ENCODE data around the gene CDK5RAP2.

CDK5RAP2 gene

DNA sequence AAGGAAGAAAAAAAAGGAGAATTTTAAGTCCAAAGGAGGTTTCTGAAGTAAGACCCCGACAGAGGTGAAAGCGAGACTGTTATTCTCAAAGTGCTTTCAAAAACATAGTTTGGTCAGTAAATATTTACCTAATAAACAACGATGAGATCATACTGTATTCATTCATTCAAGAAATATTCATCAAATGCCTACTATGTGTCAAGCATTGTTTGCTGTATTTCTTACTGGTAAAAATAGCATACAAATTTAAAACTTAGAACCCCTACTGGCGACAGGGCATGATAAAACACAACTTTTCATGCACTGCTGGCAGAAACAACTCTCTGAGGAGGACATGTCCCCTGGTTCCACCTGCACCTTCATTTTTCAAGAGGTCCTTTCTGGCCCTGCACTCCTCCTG is 190.7 kb downstream of the CDK5RAP2 start:
- DNase-seq (ENCODE audit: low read depth): no peak
- no peak for TF ChIP-seq MYC (IDR thresholded peaks at IDR 0.05; ENCODE audit: low read depth, low read length)
- TF ChIP-seq, protein P1, sequence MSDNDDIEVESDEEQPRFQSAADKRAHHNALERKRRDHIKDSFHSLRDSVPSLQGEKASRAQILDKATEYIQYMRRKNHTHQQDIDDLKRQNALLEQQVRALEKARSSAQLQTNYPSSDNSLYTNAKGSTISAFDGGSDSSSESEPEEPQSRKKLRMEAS (IDR thresholded peaks at IDR 0.05; ENCODE audit: low read depth, low read length): no peak
- TF ChIP-seq POLR2A (IDR thresholded peaks at IDR 0.05; ENCODE audit: extremely low read depth, insufficient read length): no peak
- TF ChIP-seq, protein P2, sequence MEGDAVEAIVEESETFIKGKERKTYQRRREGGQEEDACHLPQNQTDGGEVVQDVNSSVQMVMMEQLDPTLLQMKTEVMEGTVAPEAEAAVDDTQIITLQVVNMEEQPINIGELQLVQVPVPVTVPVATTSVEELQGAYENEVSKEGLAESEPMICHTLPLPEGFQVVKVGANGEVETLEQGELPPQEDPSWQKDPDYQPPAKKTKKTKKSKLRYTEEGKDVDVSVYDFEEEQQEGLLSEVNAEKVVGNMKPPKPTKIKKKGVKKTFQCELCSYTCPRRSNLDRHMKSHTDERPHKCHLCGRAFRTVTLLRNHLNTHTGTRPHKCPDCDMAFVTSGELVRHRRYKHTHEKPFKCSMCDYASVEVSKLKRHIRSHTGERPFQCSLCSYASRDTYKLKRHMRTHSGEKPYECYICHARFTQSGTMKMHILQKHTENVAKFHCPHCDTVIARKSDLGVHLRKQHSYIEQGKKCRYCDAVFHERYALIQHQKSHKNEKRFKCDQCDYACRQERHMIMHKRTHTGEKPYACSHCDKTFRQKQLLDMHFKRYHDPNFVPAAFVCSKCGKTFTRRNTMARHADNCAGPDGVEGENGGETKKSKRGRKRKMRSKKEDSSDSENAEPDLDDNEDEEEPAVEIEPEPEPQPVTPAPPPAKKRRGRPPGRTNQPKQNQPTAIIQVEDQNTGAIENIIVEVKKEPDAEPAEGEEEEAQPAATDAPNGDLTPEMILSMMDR (IDR thresholded peaks at IDR 0.05; ENCODE audit: low read depth, low read length): no peak
- no peak overlapping the region for H3K4me3 ChIP-seq (ENCODE audit: low read depth, low read length)

DNA sequence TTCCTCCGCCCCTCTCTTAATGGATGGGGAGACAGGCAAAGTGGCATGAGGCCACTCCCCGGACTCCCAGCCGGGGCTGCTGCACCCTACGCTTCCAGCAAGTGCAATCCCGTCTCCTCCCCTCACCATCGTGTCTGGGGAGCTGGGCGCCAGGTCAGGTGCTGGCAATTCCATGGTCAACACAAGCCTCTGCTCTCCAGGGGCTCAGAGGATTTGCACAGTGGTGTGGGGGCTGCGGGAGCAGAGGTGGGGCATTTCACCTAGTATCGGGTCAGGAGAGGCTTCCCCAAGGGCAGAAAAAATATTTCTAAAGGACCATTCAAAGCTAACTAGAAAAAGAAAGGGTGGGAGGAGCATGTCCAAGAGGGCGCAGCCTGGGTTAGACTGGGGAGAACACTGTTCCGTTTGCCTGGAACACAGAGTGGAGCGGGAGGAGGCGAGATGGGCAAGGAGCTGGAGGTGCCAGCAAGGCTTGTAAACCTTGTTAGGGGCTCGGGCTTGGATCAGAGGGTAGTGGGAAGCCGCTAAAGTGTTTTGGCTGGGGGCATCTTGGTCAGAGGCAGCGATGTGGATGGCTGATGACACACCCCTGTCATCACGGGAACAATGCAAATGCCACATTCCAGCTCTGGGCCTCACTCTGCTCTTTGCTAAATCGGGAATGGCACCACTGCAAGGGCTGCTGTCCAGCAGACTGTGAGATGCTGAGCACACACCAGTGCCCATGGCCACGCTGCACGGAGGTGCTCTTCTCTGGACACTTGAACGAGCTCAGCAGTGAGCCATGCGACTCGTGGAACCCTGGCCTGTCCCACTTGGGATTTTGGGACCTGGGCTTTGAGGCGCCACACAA is 191.7 kb downstream of the CDK5RAP2 start:
- H3K4me3 ChIP-seq (ENCODE audit: low read depth, low read length): no peak overlapping the region
- TF ChIP-seq, protein P2 (IDR thresholded peaks at IDR 0.05; ENCODE audit: low read depth, low read length): no peak
- TF ChIP-seq MYC (IDR thresholded peaks at IDR 0.05; ENCODE audit: low read depth, low read length) (no peak), POLR2A (IDR thresholded peaks at IDR 0.05; ENCODE audit: extremely low read depth, insufficient read length) (no peak)
- TF ChIP-seq, protein P1 (IDR thresholded peaks at IDR 0.05; ENCODE audit: low read depth, low read length): no peak
- DNase-seq (ENCODE audit: low read depth): no peak

DNA sequence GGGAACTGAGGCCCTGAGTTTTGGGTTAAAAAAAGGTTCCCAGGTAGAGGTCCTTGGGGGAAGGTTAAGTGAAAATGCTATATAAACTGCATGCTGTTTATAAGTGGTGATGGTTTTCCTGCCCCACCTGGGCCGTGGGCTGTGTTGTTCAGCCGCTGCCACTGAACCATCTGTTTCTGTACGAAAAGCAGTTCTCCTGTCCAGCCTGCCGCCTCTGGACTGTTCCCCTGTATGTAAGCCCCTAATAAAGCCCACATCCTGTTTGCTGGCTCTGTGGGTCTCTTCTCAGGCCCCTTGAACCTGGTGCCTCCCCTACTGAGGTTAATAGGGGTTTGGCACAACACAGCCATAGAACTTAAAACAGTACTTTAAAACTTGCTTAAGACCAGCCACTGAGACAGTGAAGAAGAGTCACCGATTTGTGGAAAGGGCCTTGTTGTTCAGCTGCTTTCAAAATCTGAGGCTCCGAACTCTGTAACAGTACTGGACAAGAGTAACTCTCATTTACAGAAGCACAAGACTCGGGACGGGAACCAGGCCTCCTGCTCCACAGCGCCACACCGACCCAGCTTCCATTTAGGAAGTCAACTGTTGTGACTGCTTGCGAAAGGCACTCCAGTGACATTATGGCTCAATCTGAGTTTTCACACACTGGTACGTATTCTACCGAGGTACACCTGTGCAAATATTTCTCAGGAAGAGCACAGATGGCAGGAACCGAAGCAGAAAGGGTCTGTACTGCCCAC is 192.5 kb downstream of the CDK5RAP2 start:
- no peak for DNase-seq (ENCODE audit: low read depth)
- TF ChIP-seq MYC (IDR thresholded peaks at IDR 0.05; ENCODE audit: low read depth, low read length) (no peak), POLR2A (IDR thresholded peaks at IDR 0.05; ENCODE audit: extremely low read depth, insufficient read length) (no peak)
- TF ChIP-seq, protein P2 (IDR thresholded peaks at IDR 0.05; ENCODE audit: low read depth, low read length): no peak
- TF ChIP-seq, protein P1 (IDR thresholded peaks at IDR 0.05; ENCODE audit: low read depth, low read length): no peak
- H3K4me3 ChIP-seq (ENCODE audit: low read depth, low read length): no peak overlapping the region

DNA sequence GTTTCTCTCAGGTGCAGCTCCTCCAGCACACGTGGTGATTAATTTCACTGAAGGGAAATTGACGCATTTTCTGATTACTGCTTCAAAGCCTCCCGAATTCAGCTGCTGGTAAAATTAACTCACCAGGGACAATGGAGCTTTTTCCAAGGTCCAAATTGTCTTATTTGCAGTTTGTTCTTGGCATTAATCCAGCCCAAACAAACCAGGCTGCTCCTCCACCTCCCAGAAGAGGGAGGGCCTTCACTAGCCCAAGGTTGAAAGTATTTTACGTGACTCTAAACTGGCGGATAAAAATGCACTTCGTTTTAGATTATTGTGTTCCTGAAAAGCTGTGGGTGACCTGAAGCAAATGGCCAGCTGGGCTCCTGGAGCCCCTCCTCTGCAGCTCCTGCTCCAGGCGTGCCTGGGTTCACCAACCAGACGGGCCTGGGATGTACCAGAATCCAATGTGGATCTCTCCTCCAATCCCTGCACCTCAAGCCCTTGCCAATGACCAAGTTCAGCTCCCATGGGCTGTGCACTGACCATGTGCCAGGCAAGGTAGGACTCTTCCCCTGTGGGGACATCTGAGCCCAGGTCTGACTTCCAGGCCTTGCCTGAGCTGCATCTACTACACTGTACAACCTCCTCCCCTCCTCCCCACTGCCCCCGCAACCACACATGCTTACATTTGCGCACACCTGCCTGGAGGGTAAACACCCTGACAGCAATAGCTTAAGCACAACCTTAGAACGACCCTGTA is 193.4 kb downstream of the CDK5RAP2 start:
- DNase-seq (ENCODE audit: low read depth): no peak
- no peak for TF ChIP-seq POLR2A (IDR thresholded peaks at IDR 0.05; ENCODE audit: extremely low read depth, insufficient read length)
- TF ChIP-seq, protein P2 (IDR thresholded peaks at IDR 0.05; ENCODE audit: low read depth, low read length): no peak
- TF ChIP-seq MYC (IDR thresholded peaks at IDR 0.05; ENCODE audit: low read depth, low read length): no peak
- TF ChIP-seq, protein P1 (IDR thresholded peaks at IDR 0.05; ENCODE audit: low read depth, low read length): no peak
- no peak overlapping the region for H3K4me3 ChIP-seq (ENCODE audit: low read depth, low read length)

DNA sequence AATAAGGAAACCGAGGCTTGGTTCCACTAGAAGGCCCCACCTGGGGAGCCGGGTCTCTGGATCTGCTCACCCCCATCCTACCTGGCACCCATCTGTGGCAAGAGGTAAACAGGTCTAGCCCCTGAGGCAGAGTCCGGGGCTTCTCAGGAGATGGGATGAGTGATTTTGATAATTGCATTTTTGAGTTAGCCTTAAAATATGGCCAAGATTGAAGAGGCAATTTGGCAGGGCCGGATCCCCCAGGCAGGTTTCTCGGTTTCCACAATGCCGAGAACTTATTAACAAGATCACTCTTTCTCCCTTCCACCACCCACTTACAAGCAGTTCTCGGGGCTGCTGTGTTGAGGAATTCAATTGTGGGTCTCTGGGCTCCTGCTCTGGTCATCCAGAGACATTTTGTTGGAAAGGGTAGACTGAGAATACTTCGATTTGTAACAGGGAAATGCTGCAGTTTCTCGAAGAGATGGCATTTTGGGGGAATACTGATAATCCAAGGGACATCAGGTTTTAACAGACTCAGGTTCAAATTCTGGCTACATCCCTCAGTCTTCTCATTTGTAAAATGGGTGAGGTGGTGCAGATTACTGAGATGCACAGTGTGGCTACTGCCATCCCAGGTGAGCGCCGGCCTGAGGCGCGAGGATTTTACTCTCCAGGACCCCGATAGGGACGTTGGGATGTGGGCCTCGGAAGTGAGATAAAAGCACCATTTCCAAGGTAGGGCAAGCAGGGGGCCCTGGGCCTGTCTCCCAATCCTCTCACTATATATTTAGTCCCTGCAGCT is 194.2 kb downstream of the CDK5RAP2 start:
- TF ChIP-seq POLR2A (IDR thresholded peaks at IDR 0.05; ENCODE audit: extremely low read depth, insufficient read length) (no peak), MYC (IDR thresholded peaks at IDR 0.05; ENCODE audit: low read depth, low read length) (no peak)
- TF ChIP-seq, protein P1 (IDR thresholded peaks at IDR 0.05; ENCODE audit: low read depth, low read length): no peak
- TF ChIP-seq, protein P2 (IDR thresholded peaks at IDR 0.05; ENCODE audit: low read depth, low read length): no peak
- no peak overlapping the region for H3K4me3 ChIP-seq (ENCODE audit: low read depth, low read length)
- no peak for DNase-seq (ENCODE audit: low read depth)

Measured in NB4 (cell line).